Uterus (tissue), 4 donors: Measurements from ENCODE around the gene SMYD4. TPM values are rescaled to one million over a fixed set of nuclear protein-coding genes. Genes with fewer than 3 reads are reported as not detected.
A peak's percentile ranks its signal among the peaks of the same experiment; 100 is the strongest.

ENCODE experiments used
- DNase-seq, 2 donors: peaks; one replicate each; pipeline ENCODE4 v3.0.0-alpha.2; 2019 to 2020
- H3K27ac ChIP-seq, 2 donors: fragments of 200-600 bp; sonication (generic); 1 replicate in 1 of 2; 2 replicates in 1 of 2; pipeline ENCODE4 v1.5.1; 2016 to 2018
- H3K27me3 ChIP-seq, 2 donors: fragments of 200-600 bp; sonication (generic); one replicate each; pipeline ENCODE4 v1.5.1; 2018 to 2019; ENCODE audit warnings: control low read depth in 1 of 2
- H3K36me3 ChIP-seq, 2 donors: fragments of 200-600 bp; sonication (generic); one replicate each; pipeline ENCODE4 v1.5.1; 2019; ENCODE audit warnings: control low read depth in 1 of 2
- H3K4me1 ChIP-seq, 2 donors: fragments of 200-600 bp; sonication (generic); one replicate each; pipeline ENCODE4 v1.5.1; 2018 to 2019; ENCODE audit warnings: control low read depth in 1 of 2
- H3K4me3 ChIP-seq, 2 donors: fragments of 200-600 bp; sonication (generic); 1 replicate in 1 of 2; 2 replicates in 1 of 2; pipeline ENCODE4 v1.5.1; 2018 to 2019; ENCODE audit warnings: mild to moderate bottlenecking in 1 of 2
- H3K9me3 ChIP-seq, 2 donors: fragments of 200-600 bp; sonication (generic); one replicate each; pipeline ENCODE4 v1.5.1; 2019; ENCODE audit warnings: control low read depth in 1 of 2
- CTCF ChIP-seq, 4 experiments: fragments of 200-600 bp in 2 of 4; fragments of 450-650 bp in 2 of 4; sonication (generic) in 2 of 4; IDR thresholded peaks; one replicate each; pipeline ENCODE4 v1.5.1; 2016 to 2019; ENCODE audit warnings: antibody characterized with exemption in 4 of 4, mild to moderate bottlenecking in 2 of 4, moderate library complexity in 1 of 4
- POLR2A ChIP-seq, 2 donors: fragments of 450-650 bp; IDR thresholded peaks; one replicate each; pipeline ENCODE4 v1.6.1; 2016; ENCODE audit warnings: antibody characterized with exemption in 2 of 2, mild to moderate bottlenecking in 1 of 2, moderate library complexity in 1 of 2
- intact Hi-C: fragments of 100-400 bp; cut with DNase I; formaldehyde crosslinking; loops from one replicate; pipeline ENCODE4 v1.15.1; 2023; ENCODE audit warnings: low total_unique reads
- total RNA-seq, 4 donors: library from RNA; depleted of rRNA in 3 of 4; stranded (reverse); fragments of >200 nt in 3 of 4; gene quantifications; one replicate each; pipeline versions ENCODE4 v1.1.0 to v1.2.4, GENCODE V29; 2014 to 2023
- donor health status: DM: yes; HTN: yes; CAD: no.

SMYD4 gene
- total RNA-seq, 4 donors from 2014 or later: 19.1 to 101 (median 30.5) TPM

- H3K9me3 ChIP-seq: no peaks in the 10 kb centered on the region
- intact Hi-C loops: no loop called here
- no peaks in the 10 kb centered on the region for H3K27me3 ChIP-seq
- H3K4me3 ChIP-seq: no peak overlapping the region
- H3K36me3 ChIP-seq: no peaks in the 10 kb centered on the region
- H3K4me1 ChIP-seq: peaks cover 0 to 6% of the 10 kb centered on the region in 2 donors
- peak in 1 of 2 donors; percentile 44 for DNase-seq
- peak overlapping the region; percentile 11 to 32 for H3K27ac ChIP-seq
- no peak for TF ChIP-seq POLR2A (IDR thresholded peaks at IDR 0.05)
- TF ChIP-seq CTCF (IDR thresholded peaks at IDR 0.05): no peak
Observed at GRCh38 chr17:1755827-1756262, 73.9 kb downstream of the SMYD4 start.

GRCh38 chr17:1755252-1755826, 74.4 kb downstream of the SMYD4 start:
- TF ChIP-seq CTCF (IDR thresholded peaks at IDR 0.05): no peak
- no peak for TF ChIP-seq POLR2A (IDR thresholded peaks at IDR 0.05)

GRCh38 chr17:1754430-1755112, 75.1 kb downstream of the SMYD4 start:
- no peaks in the 10 kb centered on the region for H3K36me3 ChIP-seq
- H3K4me1 ChIP-seq: peaks cover 0 to 6% of the 10 kb centered on the region in 2 donors
- intact Hi-C loops: no loop called here
- TF ChIP-seq POLR2A (IDR thresholded peaks at IDR 0.05) (no peak), CTCF (IDR thresholded peaks at IDR 0.05) (no peak)
- peak overlapping the region in 1 of 2 donors; percentile 32 for H3K27ac ChIP-seq
- no peak overlapping the region for H3K4me3 ChIP-seq
- H3K9me3 ChIP-seq: no peaks in the 10 kb centered on the region
- H3K27me3 ChIP-seq: no peaks in the 10 kb centered on the region
- DNase-seq: no peak

More at GRCh38 chr17:1755252-1755826, 74.4 kb downstream of the SMYD4 start:
- H3K27ac ChIP-seq: peak overlapping the region; percentile 11 to 32
- DNase-seq: no peak
- H3K36me3 ChIP-seq: no peaks in the 10 kb centered on the region
- H3K27me3 ChIP-seq: no peaks in the 10 kb centered on the region
- H3K9me3 ChIP-seq: no peaks in the 10 kb centered on the region
- H3K4me3 ChIP-seq: no peak overlapping the region
- peaks cover 0 to 6% of the 10 kb centered on the region in 2 donors for H3K4me1 ChIP-seq
- intact Hi-C loops: no loop called here

- no peak overlapping the region for H3K27ac ChIP-seq
- intact Hi-C loops: no loop called here
Observed at GRCh38 chr17:1753767-1754429, 75.8 kb downstream of the SMYD4 start.

More at GRCh38 chr17:1753767-1754429, 75.8 kb downstream of the SMYD4 start:
- H3K9me3 ChIP-seq: no peaks in the 10 kb centered on the region
- DNase-seq: no peak
- no peaks in the 10 kb centered on the region for H3K36me3 ChIP-seq
- no peaks in the 10 kb centered on the region for H3K27me3 ChIP-seq
- no peak overlapping the region for H3K4me3 ChIP-seq
- no peak for TF ChIP-seq POLR2A (IDR thresholded peaks at IDR 0.05)
- no peak for TF ChIP-seq CTCF (IDR thresholded peaks at IDR 0.05)
- peaks cover 0 to 6% of the 10 kb centered on the region in 2 donors for H3K4me1 ChIP-seq
